HG03095 (cell line): ENCODE data around the gene GABRR1.
"Not testable (repeated sequence)": the region's sequence is repeated elsewhere in the genome, so short reads cannot be mapped to it uniquely, and the experiment has no call there.

Experiments
- ATAC-seq: cut with Tn5 transposase; IDR thresholded peaks from one replicate; pipeline ENCODE4 v1.9.1; 2021; ENCODE audit warnings: moderate library complexity; ENCODE audit not compliant: unreplicated experiment

Gene GABRR1

GRCh38 chr6:89217299-89217910 lies at the start of gene GABRR1:
Gene GABRR1 (minus strand): TSS chr6:89217358. CDS start chr6:89217322, 36 bp downstream.
- ATAC-seq = no peak

- no peak for ATAC-seq
These were observed 47.1 kb upstream of the GABRR1 start for GRCh38 chr6:89264296-89264695.

- no peak for ATAC-seq
These were observed 43.7 kb upstream of the GABRR1 start for GRCh38 chr6:89260832-89261231.

GRCh38 chr6:89260310-89260709 lies 43.2 kb upstream of the GABRR1 start:
- ATAC-seq = no peak

GRCh38 chr6:89258912-89259311 lies 41.8 kb upstream of the GABRR1 start:
- ATAC-seq = peak; percentile 64

GRCh38 chr6:89257781-89258180 lies 40.6 kb upstream of the GABRR1 start:
- no peak for ATAC-seq

- ATAC-seq = no peak
These were observed 40.2 kb upstream of the GABRR1 start for GRCh38 chr6:89257346-89257745.

GRCh38 chr6:89255417-89255816 lies 38.3 kb upstream of the GABRR1 start:
- no peak for ATAC-seq

GRCh38 chr6:89254569-89254968 lies 37.4 kb upstream of the GABRR1 start:
- ATAC-seq = no peak

- ATAC-seq = no peak
These were observed 35.7 kb upstream of the GABRR1 start for GRCh38 chr6:89252907-89253306.

GRCh38 chr6:89251976-89252375 lies 34.8 kb upstream of the GABRR1 start:
- no peak for ATAC-seq

GRCh38 chr6:89251170-89251569 lies 34.0 kb upstream of the GABRR1 start:
- ATAC-seq = no peak

- no peak for ATAC-seq
These were observed 33.1 kb upstream of the GABRR1 start for GRCh38 chr6:89250239-89250638.

- no peak for ATAC-seq
These were observed 27.3 kb upstream of the GABRR1 start for GRCh38 chr6:89244241-89244985.

- ATAC-seq = no peak
These were observed 26.1 kb upstream of the GABRR1 start for GRCh38 chr6:89243331-89243629.

GRCh38 chr6:89242574-89243330 lies 25.6 kb upstream of the GABRR1 start:
- no peak for ATAC-seq

GRCh38 chr6:89239338-89239737 lies 22.2 kb upstream of the GABRR1 start:
- ATAC-seq = no peak

GRCh38 chr6:89237158-89237557 lies 20.0 kb upstream of the GABRR1 start:
- no peak for ATAC-seq

GRCh38 chr6:89233605-89234004 lies 16.4 kb upstream of the GABRR1 start:
- ATAC-seq = not testable (repeated sequence)

GRCh38 chr6:89222712-89223039 lies 5.5 kb upstream of the GABRR1 start:
- no peak for ATAC-seq

GRCh38 chr6:89221971-89222711 lies 5.0 kb upstream of the GABRR1 start:
- no peak for ATAC-seq

- ATAC-seq = no peak
These were observed 4.0 kb upstream of the GABRR1 start for GRCh38 chr6:89221129-89221528.
